GM18502 (cell line): ENCODE results near the gene CYSRT1.

ENCODE experiments used
- ATAC-seq: cut with Tn5 transposase; IDR thresholded peaks from one replicate; pipeline ENCODE4 v1.9.1; 2021; ENCODE audit warnings: mild to moderate bottlenecking; ENCODE audit not compliant: unreplicated experiment, poor library complexity

CYSRT1 gene

DNA sequence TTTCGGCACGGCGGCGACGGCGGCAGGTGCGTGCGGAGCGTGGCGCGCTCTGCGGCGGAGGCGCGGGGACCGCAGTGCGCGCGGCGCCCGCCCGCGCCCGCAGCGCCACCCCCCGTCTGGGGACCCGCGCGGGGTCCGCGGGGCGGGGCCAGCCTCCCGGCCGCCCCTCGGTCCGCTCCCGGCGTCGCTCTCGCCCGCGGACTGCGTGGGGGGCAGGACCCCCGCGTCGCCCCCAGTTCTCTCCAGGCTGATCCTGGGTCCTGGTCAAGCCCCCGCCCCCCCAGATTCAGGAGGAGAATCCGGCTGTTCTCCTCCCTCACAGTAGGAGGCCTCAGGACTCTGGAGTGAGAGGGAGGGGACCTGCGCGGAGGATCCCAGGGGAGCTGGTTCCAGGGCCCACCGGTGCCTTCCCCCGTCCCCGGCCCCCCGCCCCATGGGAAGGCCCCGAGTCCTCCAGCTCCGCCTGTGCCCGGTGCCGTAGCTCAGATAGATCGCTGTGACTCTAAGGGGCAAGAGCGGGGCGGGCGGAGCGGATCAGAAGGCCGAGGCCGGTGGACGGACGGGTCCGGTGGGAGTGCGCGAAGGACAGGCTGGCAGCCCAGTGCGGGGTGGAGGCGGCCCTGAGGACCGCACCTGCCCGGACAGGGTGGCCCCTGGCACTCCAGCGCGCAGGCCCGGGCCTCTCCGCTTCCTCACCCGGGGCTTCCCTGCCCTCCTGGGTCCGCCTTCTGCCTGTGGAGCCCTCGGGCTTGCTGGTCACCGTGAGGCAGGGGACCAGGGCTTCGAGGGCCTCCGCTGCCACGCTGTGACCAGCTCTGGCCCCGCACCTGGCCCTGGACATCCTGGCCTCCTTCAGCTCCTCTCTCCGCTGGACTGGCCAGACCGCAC is 2.5 kb upstream of the CYSRT1 start, which contains the start of gene RNF208:
Gene RNF208, minus strand, starts transcription at position 51 of the 888 bp plus-strand sequence. CDS start 1,028 bp downstream, outside the sequence.
- ATAC-seq, result no peak

DNA sequence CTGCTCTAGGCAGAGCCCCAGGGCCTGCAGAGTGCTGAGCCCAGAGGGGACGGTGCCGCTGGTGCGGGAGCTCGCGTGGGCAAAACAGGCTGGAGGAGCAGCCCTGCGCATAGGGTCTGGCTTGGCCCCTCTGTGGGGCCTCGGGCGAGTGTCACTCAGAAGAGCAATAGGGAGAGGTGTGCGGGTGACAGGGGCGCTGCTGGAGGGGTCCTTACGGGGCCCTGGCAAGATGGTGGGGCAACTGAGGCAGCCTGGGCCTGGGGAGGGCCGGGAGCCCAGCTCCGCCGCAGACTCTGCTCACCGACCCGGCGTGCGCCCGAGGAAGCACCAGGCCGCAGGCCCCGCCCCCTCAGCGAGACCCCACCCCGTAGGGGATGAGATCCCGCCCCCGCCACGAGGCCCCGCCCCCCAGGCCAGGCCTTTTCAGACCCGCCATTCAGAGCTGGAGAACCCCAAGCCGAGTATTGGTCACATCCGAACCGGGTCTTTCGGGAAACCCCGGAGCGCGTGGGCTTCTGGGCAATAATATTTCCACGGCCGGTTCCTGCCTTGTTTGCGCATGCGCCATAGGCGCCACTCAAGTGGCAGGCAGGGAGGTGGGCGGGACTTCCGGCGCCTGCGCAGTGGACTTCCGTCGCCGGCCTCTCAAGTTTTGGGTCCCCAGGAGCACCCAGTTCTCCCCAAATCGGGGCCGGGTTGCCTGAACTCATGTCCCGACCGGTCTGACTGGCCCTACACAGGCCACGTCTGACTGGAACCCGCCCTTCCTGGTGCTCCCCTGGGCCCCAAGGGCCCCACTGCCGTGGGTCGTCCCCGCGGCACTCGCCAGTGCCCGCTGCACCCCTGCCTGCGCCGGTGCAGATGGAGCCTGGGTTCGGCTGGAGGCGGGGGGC is 1.6 kb upstream of the CYSRT1 start:
- peak; percentile 57 for ATAC-seq

DNA sequence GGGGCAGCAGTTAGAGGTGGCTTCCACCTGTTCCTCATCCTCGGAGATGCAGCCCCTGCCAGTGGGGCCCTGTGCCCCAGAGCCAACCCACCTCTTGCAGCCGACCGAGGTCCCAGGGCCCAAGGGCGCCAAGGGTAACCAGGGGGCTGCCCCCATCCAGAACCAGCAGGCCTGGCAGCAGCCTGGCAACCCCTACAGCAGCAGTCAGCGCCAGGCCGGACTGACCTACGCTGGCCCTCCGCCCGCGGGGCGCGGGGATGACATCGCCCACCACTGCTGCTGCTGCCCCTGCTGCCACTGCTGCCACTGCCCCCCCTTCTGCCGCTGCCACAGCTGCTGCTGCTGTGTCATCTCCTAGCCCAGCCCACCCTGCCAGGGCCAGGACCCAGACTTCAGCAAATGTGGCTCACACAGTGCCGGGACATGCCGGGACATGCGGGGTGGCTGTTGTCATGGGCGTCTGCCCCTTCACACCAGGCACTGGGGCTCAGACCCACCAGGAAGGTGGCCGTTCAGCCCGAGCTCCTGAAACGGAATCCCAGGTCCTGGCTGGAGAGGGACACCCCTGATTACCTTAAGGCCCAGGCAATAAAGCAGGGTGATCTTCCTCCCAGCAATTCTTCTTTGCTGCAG is 841 bp downstream of the CYSRT1 start:
- no peak for ATAC-seq

DNA sequence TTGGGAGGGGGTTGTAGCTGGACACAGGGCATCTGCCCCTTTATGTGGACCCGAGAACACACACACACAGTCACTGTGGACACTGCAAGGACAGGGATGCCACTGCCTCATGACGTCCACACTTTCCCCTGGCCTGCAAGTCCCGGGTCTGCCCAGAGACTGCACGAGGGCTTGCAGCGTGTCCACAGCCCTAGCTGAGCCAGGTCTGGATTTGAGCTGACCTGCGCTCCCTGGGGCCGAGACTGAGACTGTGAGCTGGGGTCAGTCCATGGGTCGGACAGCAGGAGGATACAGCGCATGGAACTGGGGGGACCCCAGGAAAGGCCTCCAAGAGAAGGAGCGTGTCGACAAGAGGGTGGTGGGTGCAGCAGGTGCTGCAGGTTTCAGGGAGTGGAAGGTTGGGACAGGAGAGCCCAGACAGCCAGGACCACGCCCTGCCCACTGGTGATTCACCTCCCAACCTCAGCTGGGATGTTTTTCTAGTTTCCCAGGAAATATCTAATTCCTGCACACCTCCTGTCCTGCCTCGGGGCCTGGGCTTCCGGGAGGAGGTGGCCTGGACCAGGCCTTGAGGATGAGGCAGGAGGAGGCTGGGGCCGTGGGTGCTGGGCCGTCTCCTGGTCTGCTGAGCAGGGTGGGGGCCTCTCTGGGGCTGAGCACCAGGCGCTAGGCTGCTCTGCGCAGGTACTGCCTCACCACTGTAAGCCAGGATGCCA is 1.5 kb downstream of the CYSRT1 start:
- no peak for ATAC-seq

DNA sequence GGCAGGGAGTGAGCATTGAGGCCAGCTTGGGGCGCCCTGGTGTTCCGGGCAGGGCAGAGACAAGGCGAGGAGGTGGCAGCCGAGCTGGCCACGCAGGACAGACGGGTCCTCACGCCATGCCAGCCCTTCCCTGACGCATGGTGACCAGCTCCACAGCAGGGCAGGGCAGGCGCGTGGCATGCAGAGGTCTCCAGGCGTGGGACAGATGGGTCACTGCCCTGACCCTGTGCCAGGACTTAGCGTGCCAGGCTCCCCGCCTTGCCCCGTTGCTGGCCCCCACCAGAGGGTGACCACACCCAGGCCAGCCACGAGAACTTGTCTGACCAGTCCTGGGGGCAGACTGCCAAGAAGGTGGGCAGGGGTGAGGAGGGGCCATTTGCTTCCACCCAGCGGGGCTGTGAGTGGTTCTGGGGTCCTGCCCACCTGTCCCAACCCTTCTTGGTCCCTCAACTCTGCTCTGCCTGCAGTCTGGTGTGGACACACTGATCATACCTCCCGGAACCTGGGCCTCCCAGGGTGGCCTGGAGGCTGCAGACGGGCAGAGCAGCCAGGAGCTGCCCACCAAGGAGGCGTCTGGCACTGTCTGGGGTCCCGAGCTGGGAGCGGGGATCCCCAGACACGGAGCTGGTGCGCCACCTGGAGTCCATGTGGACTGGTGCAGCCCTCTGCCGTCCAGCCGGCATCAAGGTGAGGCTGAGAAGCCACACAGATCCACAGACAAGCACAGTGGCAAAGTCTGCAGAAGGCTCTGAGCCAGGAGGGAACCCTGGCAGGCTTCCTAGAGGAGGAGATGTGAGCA is 2.3 kb downstream of the CYSRT1 start, which contains the start of gene RNF224:
Gene RNF224, plus strand, starts transcription at position 449 of the 799 bp plus-strand sequence. CDS start 834 bp downstream, outside the sequence.
- no peak for ATAC-seq

DNA sequence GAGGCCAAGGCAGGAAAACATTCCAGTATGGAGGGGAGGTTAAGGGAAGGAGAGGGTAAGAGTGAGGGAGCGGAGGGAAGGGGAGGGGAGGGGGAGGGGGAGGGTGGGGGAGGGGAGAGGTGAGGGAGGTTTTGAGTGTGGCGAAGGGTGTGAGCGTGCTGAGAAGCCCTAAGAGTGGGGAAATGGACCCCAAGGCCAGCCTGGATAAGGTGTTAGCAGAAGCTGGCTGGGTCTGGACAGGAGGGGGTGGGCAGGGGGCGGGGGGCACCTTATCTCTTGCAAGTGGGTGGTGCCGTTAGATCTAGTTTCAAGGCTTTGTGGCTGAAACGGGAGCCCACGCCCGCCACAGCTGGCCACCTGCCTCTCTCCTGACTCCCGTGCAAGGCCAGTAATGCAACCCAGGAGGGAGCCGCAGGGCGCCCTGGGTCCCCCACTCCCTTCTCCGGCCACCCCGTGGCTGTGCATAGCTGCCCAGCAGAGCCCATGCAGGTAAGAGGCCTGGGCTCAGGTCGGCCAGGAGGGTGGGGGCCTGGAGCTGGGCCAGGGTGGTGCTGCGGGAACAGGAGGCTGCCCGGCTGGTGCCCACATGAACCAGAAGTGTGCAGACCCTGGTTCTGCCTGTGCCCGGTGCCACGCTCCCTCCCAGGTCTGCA is 3.0 kb downstream of the CYSRT1 start:
- no peak for ATAC-seq

DNA sequence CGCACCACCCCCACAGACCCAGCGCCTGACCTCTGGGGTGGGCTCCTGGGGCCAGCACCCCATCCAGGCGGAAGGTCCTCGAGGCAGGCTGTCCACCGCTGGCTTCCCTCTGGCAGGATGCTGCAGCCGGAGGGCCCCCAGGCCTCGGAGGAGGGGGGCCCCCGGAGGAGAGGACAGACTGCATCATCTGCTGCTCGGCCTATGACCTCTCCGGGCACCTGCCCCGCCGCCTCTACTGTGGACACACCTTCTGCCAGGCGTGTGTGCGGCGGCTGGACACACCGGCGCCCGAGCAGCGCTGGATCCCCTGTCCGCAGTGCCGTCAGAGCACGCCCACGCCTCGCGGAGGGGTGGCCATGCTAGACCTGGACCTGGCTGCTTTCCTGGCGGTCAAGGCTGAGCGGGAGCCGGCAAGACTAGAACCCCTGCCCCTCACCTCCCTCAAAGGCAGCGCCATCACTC is 3.6 kb downstream of the CYSRT1 start:
- ATAC-seq, result no peak

DNA sequence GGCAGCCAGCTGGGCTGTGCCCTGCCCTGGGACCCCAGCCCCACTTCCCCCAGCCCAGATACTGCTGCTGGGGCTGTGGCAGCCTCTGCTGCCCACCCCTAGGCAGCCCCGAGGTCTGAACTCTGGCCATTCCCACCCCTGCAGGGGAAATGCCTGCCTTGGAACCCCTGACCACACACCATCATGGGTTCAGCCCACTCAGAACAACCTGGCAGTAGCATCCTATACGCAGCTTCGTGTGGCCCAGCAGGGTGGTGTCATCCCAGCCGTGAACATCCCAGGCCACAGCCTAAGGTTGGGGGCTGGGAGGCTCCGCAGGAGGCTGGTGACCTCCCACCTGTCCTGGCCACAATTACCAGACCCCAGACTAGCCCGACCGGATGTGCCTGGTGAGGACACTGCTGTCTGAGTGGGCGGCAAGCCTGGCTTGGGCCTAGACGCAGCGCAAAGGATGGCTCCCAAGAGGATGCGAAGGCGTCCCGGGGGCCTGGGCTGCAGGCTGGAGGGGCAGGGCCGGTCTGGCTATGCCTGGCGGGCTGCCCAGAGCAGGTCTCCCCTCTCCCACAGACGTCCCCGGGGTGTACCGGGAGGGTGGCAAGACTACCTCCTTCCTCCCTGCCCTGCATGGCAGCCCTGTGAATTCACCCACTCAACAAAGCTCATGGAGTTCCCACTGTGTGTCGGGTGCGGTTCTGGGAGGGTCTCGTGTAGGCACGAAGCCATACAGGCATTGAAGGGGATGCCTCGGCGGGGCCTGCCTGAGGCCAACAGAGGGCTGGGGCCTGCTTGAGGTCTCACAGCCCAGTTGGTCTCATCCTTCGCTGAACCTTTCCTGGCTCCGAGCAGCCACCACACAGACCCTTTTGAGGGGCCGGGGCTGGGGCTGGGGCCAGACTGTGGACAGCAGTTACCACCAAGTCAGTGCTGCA is 4.3 kb downstream of the CYSRT1 start:
- no peak for ATAC-seq

DNA sequence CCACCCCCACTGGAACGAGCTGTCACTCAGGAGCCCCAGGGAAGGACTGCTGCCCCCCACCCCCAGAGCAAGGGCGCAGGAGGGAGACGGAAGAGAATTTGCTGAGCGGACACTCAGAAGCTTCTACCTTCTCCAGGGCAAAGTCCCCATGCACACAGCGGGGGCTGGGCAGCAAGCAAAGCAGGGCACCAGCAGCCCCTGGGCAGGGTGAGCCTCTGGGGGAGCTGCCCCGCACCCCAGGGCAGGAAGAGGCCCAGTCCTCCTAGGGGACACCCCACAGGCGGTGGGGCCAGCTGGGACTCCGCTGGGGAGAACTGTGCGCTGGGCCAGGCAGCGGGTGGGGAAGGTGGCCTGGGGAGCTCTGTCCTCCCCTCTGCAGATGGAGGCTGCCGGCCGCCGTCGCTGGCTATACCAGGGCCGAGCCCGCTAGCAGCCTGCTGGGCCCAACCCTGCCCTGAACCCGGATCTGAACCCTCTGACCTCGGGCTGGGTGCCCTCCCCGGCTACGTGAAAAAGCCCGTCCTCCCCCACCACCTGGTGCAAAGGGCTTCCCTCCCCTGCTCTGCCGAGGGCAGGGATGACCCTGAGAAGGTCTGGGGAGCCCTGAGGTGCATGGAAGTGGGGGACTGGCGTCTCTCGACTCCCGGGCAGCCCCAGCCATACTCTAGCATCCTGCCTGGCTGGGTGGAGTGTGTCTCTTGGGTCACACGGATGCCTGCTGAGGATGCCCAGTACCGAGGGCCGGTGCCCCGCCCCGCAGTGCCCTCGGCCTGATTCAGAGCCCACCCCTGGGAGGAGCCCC is 5.1 kb downstream of the CYSRT1 start:
- no peak for ATAC-seq

DNA sequence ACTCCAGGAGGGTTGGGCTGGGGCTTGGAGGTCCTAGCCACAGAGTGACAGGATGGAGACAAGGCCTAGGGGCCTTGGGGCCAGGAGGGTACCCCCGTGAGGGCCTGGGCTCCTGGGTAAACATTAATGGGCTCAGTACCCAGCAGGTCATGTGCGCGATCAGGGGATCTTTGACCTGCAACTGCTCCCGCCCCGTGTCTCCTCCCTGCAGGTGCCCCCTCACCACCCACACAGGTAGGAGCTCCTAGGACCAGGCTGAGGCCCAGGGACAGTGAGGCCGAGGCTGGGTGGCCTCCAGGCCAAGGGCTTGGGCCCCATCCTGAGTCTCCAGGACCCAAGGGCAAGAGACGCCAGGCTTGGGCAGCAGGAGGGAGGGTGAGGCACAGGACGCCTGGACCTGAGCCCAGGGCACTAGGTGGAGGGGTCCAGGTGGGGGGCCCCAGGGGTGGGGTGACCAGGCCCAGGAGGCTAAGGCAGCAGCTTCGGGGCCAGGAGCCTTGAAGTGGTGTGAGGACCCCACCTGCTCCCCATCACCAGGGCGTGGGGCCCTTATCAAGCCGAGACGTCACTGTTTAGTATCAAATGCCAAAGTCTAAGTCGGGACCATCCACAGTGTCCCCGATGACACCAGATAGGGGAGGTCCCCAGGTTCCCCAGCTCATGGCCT is 5.9 kb downstream of the CYSRT1 start, which contains the start of gene SLC34A3:
Gene SLC34A3, plus strand, starts transcription at position 197 of the 667 bp plus-strand sequence. CDS start 802 bp downstream, outside the sequence.
- no peak for ATAC-seq

DNA sequence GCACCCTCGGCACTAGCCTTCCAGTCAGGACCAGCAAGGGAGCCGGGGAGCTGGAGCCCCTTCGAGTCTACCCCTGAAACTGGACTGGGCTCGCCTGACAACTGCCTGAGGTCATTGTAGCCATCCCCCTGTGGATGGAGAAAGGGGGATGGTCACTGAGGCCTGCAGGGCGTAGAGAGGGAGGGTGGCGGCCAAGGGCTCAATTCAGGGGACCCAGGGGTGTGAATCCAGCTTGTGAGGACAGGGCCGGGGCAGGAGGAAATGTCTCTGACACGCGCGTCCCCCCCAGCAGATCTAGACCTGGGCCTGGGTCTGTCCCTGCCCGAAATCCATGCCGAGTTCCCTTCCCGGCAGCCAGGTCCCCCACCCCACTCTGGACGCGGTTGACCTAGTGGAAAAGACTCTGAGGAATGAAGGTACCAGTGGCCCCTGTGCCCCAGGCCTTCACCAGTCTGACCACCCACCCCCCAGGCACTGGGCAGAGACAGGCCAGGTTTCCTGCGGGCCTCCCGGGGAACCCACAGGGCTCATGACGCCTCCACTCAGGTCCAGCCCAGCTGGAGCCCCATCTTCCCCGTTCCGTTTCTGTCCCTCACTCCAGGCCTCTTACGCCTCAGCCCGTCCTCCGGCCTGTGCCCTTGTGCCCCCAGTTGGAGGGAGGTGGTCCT is 6.5 kb downstream of the CYSRT1 start:
- ATAC-seq, result no peak

DNA sequence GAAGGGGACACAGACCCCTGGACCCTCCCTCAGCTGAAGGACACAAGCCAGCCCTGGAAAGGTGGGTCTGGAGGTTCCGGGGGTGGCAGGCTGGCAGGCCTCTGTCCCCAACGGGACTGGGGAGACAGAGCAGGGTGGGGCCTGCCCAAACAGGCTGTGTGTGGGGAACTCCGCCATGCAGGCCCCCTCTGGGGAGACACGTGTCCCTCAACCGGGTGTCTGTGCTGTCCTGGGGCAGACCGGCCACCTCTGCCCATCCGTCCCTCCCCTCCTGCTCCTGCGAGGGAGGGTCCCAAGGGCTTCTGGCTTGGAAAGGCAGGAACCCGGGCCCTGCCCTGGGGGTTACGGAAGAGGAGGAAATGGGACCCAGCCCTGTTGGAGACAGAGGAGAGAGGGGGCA is 7.1 kb downstream of the CYSRT1 start:
- ATAC-seq, result no peak

DNA sequence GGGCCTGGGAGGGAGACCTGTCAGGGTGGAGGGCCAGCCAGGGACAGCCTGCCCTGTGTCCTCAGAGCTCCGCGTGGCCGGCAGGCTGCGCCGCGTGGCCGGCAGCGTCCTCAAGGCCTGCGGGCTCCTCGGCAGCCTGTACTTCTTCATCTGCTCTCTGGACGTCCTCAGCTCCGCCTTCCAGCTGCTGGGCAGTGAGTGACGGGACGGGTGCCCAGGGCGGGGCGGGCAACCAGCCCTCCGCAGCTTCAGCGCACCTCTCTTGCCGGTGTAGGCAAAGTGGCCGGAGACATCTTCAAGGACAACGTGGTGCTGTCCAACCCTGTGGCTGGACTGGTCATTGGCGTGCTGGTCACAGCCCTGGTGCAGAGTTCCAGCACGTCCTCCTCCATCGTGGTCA is 7.5 kb downstream of the CYSRT1 start:
- no peak for ATAC-seq

DNA sequence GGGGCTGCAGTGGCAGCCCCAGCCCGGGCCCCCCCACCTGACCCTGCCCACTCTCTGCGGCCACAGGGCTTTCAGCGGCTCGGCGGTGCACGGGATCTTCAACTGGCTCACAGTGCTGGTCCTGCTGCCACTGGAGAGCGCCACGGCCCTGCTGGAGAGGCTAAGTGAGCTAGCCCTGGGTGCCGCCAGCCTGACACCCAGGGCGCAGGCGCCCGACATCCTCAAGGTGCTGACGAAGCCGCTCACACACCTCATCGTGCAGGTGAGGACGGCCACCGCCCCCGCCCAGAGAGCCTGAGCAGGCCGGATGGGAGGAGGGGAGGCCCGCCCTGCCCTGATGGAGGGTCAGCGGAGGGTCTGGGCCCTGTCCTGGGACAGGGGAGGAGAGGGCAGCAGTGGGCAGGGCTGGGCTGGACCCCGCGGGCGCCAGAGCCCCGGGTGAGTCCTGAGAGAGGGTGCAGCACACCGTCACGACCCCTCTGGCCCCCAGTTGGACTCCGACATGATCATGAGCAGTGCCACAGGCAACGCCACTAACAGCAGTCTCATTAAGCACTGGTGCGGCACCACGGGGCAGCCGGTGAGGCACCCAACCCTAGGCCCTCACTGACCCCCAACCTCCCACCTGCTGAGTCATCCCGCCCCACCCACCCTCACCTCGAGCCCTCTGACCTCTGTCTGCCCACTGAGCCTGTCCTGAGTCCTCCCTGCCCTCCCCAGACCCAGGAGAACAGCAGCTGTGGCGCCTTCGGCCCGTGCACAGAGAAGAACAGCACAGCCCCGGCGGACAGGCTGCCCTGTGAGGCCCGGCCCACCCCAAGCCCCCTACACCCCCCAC is 8.4 kb downstream of the CYSRT1 start:
- ATAC-seq, result no peak
